NCI-H748 (cell line): Measurements from ENCODE around the gene CBFB.

Source experiments
- DNase-seq: peaks from one replicate; lab custom pipeline; 2025; ENCODE audit not compliant: unreplicated experiment; lab: John Stamatoyannopoulos, UW

The CBFB gene

GRCh38 chr16:67016681-67017420, 12.1 kb upstream of the CBFB start:
- no peak for DNase-seq

GRCh38 chr16:67017421-67017750, 11.6 kb upstream of the CBFB start:
- no peak for DNase-seq

GRCh38 chr16:67017810-67018488, 11.0 kb upstream of the CBFB start:
- peak; percentile 92 for DNase-seq

- DNase-seq: no peak
These were observed 9.8 kb upstream of the CBFB start for GRCh38 chr16:67019171-67019570.

GRCh38 chr16:67021321-67021720, 7.6 kb upstream of the CBFB start:
- DNase-seq: no peak

- DNase-seq: no peak
These were observed 6.3 kb upstream of the CBFB start for GRCh38 chr16:67022531-67023214.

- no peak for DNase-seq
These were observed 5.3 kb upstream of the CBFB start for GRCh38 chr16:67023689-67024088.

GRCh38 chr16:67024384-67025209, 4.4 kb upstream of the CBFB start:
- no peak for DNase-seq

- DNase-seq: no peak
These were observed 3.8 kb upstream of the CBFB start for GRCh38 chr16:67025210-67025550.

- DNase-seq: no peak
These were observed 2.4 kb upstream of the CBFB start for GRCh38 chr16:67026570-67026969.

GRCh38 chr16:67027046-67027445, 1.9 kb upstream of the CBFB start:
- DNase-seq: no peak

- DNase-seq: no peak
These were observed 718 bp upstream of the CBFB start for GRCh38 chr16:67028167-67028695.

- peak; percentile 43 for DNase-seq
These were observed 526 bp downstream of the CBFB start for GRCh38 chr16:67029254-67030096.

- no peak for DNase-seq
These were observed 1.4 kb downstream of the CBFB start for GRCh38 chr16:67030221-67030962.

- no peak for DNase-seq
These were observed 5.5 kb downstream of the CBFB start for GRCh38 chr16:67034487-67034886.

GRCh38 chr16:67035364-67035763, 6.4 kb downstream of the CBFB start:
- no peak for DNase-seq

GRCh38 chr16:67036323-67036741, 7.4 kb downstream of the CBFB start:
- no peak for DNase-seq

- no peak for DNase-seq
These were observed 10.5 kb downstream of the CBFB start for GRCh38 chr16:67039260-67040020.

GRCh38 chr16:67040166-67040565, 11.2 kb downstream of the CBFB start:
- no peak for DNase-seq
